Large intestine (tissue), 3 donors: ENCODE data around the gene MYO1F. TPM values are rescaled to one million over a fixed set of nuclear protein-coding genes. Genes with fewer than 3 reads are reported as not detected.
A peak's percentile ranks its signal among the peaks of the same experiment; 100 is the strongest.
"Not testable (repeated sequence)": the region's sequence is repeated elsewhere in the genome, so short reads cannot be mapped to it uniquely, and the experiment has no call there.

Source experiments
- DNase-seq, 2 donors: peaks; one replicate each; pipeline versions ENCODE4 v3.0.0 to v3.0.0-alpha.2; 2013
- H3K27ac ChIP-seq: one replicate; pipeline ENCODE4 v1.5.1; 2013; ENCODE audit warnings: low read length
- H3K27me3 ChIP-seq: 2 replicates; pipeline ENCODE4 v1.6.1; 2013; ENCODE audit warnings: low read length; ENCODE audit not compliant: control insufficient read depth, insufficient read depth
- H3K36me3 ChIP-seq: 2 replicates; pipeline ENCODE4 v1.6.1; 2013; ENCODE audit warnings: low read length; ENCODE audit not compliant: control insufficient read depth, insufficient read depth
- H3K4me1 ChIP-seq: one replicate; pipeline ENCODE4 v1.6.1; 2013; ENCODE audit warnings: low read length; ENCODE audit not compliant: control insufficient read depth, insufficient read depth
- H3K4me3 ChIP-seq: one replicate; pipeline ENCODE4 v1.5.1; 2013; ENCODE audit warnings: low read length
- H3K9me3 ChIP-seq: one replicate; pipeline ENCODE4 v1.6.1; 2013; ENCODE audit warnings: mild to moderate bottlenecking, low read depth, low read length, moderate library complexity; ENCODE audit not compliant: control insufficient read depth
- WGBS: methylation state at CpG from one replicate; pipeline ENCODE4 v1.1.5; 2013; ENCODE audit warnings: low lambda C conversion rate; ENCODE audit not compliant: insufficient coverage; 5-methylcytosine and 5-hydroxymethylcytosine counted together
- polyA plus RNA-seq: library from polyadenylated mRNA; unstranded; fragments of 120-200 nt; gene quantifications from one replicate; pipeline ENCODE4 v1.2.1, GENCODE V29; 2013

The MYO1F gene
- polyA plus RNA-seq, 1 donor = 13.9 TPM

DNA sequence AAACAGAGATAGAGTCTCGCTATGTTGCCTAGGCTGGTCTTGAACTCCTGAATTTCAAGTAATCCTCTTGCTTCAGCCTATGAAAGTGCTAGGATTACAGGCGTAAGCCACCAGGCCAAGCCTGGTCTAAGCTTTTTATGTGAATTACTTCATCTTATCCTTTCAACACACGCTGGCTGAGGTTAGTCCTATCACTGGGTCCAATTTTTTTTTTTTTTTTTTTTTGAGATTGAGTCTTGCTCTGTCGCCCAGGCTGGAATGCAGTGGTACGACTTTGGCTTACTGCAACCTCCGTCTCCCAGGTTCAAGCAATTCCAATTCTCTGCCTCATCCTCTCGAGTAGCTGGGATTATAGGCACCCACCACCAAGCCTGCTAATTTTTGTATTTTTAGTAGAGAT, 10.4 kb downstream of the MYO1F start:
- Histone ChIP-seq H3K9me3 (no peaks in the 10 kb centered on the region), H3K4me3 (no peak overlapping the region), H3K36me3 (no peaks in the 10 kb centered on the region), H3K27ac (no peak overlapping the region), H3K4me1 (no peaks in the 10 kb centered on the region), H3K27me3 (no peaks in the 10 kb centered on the region)
- DNase-seq = no peak
- no CpG with 5 or more reads among the region's 7 CpGs for WGBS

DNA sequence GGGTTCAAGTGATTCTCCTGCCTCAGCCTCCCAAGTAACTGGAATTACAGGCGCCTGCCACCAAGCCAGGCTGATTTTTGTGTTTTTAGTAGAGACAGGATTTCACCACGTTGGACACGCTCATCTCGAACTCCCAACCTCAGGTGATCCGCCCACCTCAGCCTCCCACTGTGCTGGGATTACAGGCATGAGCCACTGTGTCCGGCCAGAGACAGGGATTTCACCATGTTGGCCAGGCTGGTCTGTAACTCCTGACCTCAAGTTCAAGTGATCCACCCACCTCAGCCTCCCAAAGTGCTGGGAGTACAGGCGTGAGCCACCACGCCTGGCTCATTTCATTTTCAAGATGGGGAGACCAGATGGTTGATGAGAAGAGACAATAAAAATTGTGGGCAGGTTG, 12.4 kb downstream of the MYO1F start:
- not testable (repeated sequence) for H3K4me3 ChIP-seq, H3K4me1 ChIP-seq, H3K27ac ChIP-seq, H3K9me3 ChIP-seq, H3K36me3 ChIP-seq, DNase-seq, H3K27me3 ChIP-seq
- WGBS = no CpG with 5 or more reads among the region's 8 CpGs

- Histone ChIP-seq H3K27me3 (no peaks in the 10 kb centered on the region), H3K4me3 (no peak overlapping the region), H3K9me3 (no peaks in the 10 kb centered on the region), H3K27ac (no peak overlapping the region), H3K4me1 (no peaks in the 10 kb centered on the region), H3K36me3 (no peaks in the 10 kb centered on the region)
- no peak for DNase-seq
- WGBS = 79% methylated on average over 2 of the region's 2 CpGs
Measured at GRCh38 chr19:8561075-8561764, 16.0 kb downstream of the MYO1F start.

- no peak for DNase-seq
- Histone ChIP-seq H3K4me3 (no peak overlapping the region), H3K27ac (no peak overlapping the region), H3K4me1 (no peaks in the 10 kb centered on the region), H3K36me3 (no peaks in the 10 kb centered on the region), H3K27me3 (no peaks in the 10 kb centered on the region), H3K9me3 (no peaks in the 10 kb centered on the region)
- WGBS = no CpG with 5 or more reads among the region's 2 CpGs
Measured at GRCh38 chr19:8558325-8558724, 18.9 kb downstream of the MYO1F start.

DNA sequence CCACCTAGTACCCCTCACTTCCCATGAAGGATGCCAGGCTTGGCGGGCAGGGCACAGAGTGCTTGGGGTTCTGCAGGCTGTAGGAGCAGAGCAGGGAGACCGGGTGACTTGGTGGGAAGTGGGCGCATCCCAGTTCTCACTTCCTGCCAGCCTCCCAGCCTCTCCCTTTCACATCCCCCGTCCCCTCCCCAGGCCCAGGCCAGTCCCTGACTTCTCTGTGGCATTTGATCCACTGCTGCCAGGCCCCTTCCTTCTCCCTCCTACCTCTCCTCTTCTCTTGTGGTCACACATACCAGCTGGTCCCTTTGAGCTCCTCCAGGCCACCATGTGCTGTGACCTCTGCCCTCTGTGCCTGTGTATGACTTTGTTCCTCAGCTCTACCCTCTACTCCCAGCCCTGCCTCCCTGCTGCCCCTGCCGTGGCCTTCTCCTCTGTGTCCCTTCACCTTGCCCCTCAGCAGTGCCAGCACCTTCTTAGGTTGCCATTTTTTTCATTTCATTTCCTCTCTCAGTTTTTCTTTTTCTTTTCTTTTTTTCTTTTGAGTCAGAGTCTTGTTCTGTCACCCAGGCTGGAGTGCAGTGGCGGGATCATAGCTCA, 19.5 kb downstream of the MYO1F start:
- H3K4me3 ChIP-seq = no peak overlapping the region

GRCh38 chr19:8553729-8554128, 23.5 kb downstream of the MYO1F start:
- not testable (repeated sequence) for H3K9me3 ChIP-seq, H3K27me3 ChIP-seq, H3K4me3 ChIP-seq, DNase-seq, H3K36me3 ChIP-seq, H3K4me1 ChIP-seq, H3K27ac ChIP-seq
- no CpG with 5 or more reads among the region's 7 CpGs for WGBS

More for the DNA sequence above, 19.5 kb downstream of the MYO1F start:
- no peak for DNase-seq
- H3K36me3 ChIP-seq = no peaks in the 10 kb centered on the region
- no peaks in the 10 kb centered on the region for H3K9me3 ChIP-seq
- 75% methylated on average over 2 of the region's 6 CpGs for WGBS
- H3K27ac ChIP-seq = no peak overlapping the region
- H3K4me1 ChIP-seq = no peaks in the 10 kb centered on the region
- no peaks in the 10 kb centered on the region for H3K27me3 ChIP-seq

- Histone ChIP-seq H3K9me3 (no peaks in the 10 kb centered on the region), H3K36me3 (peaks cover 2% of the 10 kb centered on the region), H3K27me3 (no peaks in the 10 kb centered on the region), H3K27ac (no peak overlapping the region), H3K4me3 (no peak overlapping the region), H3K4me1 (no peaks in the 10 kb centered on the region)
- WGBS = no CpG with 5 or more reads among the region's 10 CpGs
- DNase-seq = peak in 1 of 2 donors; percentile 42
Measured at GRCh38 chr19:8552810-8553209, 24.4 kb downstream of the MYO1F start.

DNA sequence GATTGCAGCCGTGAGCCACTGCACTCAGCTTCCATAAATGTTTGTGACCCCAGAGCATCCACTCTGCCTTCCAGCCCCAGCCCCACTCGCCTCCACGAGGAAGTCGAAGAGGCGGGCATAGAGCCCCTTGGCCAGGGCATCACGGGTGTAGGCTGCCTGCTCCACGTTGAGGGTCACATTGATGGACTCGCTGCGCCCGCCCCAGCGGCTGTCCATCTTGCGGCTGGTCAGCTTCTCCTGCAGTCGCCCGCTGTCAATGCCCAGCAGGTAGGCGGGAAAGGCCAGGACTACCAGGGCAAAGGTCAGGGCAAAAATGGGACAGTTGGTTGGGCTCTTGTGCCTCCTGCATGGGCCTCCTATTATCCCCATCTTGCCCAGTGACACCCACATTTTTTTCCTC, 27.2 kb downstream of the MYO1F start:
- no CpG with 5 or more reads among the region's 15 CpGs for WGBS
- Histone ChIP-seq H3K27me3 (no peaks in the 10 kb centered on the region), H3K4me1 (no peaks in the 10 kb centered on the region), H3K36me3 (peaks cover 11% of the 10 kb centered on the region), H3K9me3 (no peaks in the 10 kb centered on the region), H3K27ac (no peak overlapping the region), H3K4me3 (no peak overlapping the region)
- no peak for DNase-seq

DNA sequence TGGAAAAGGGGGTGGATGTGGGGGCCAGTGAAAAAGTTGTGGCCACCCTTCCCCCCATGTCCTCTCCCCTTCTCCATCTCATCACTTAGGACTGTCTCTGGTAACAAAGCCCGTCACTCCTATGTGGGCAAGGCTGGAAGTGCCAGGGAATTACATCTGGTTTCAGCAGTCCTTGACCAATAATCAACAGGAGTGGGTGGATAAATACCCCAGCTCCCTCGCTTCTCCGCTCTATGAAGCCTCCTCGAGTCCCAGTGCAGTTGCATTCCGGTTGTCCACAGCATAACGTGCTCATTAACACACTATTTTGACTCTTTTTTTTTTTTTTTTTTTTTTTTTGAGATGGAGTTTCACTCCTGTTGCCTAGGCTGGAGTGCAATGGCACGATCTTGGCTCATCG, 31.5 kb downstream of the MYO1F start:
- Histone ChIP-seq H3K36me3 (peaks cover 11% of the 10 kb centered on the region), H3K4me1 (no peaks in the 10 kb centered on the region), H3K9me3 (no peaks in the 10 kb centered on the region), H3K27me3 (no peaks in the 10 kb centered on the region), H3K27ac (no peak overlapping the region), H3K4me3 (no peak overlapping the region)
- no CpG with 5 or more reads among the region's 8 CpGs for WGBS
- no peak for DNase-seq

DNA sequence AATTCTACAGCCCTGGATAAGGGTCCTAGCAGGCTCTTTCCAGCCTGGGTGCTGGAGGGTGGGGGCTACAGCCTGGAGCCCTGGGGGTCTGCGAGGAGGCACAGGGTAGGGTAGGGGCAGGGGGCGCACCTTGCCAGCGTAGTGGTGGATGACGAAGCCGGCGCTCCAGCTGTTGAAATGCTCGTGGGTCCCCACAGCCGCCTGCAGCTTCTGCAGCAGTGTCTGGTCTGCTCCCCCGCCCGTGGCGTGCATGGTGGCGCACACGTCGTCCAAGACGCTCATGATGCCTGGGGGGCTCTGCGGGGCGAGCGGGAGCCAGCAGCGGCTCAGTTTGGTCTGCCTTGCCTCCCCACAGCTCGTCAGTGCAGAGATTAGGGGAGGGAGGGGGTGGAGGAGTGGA, 33.1 kb downstream of the MYO1F start:
- Histone ChIP-seq H3K9me3 (no peaks in the 10 kb centered on the region), H3K4me1 (no peaks in the 10 kb centered on the region), H3K27ac (no peak overlapping the region), H3K36me3 (peaks cover 10% of the 10 kb centered on the region), H3K4me3 (no peak overlapping the region), H3K27me3 (no peaks in the 10 kb centered on the region)
- no CpG with 5 or more reads among the region's 20 CpGs for WGBS
- DNase-seq = no peak

GRCh38 chr19:8539621-8540149, 37.6 kb downstream of the MYO1F start:
- no peak for DNase-seq
- H3K27me3 ChIP-seq = no peaks in the 10 kb centered on the region
- no CpG with 5 or more reads among the region's 12 CpGs for WGBS
- H3K4me1 ChIP-seq = no peaks in the 10 kb centered on the region
- H3K9me3 ChIP-seq = no peaks in the 10 kb centered on the region
- H3K36me3 ChIP-seq = no peaks in the 10 kb centered on the region
- H3K27ac ChIP-seq = no peak overlapping the region
- no peak overlapping the region for H3K4me3 ChIP-seq
